Peyer's patch (tissue), 4 donors: ENCODE results near the gene ZNF528.

Experiments
- POLR2A ChIP-seq, 2 donors: fragments of 450-650 bp; IDR thresholded peaks; one replicate each; pipeline ENCODE4 v1.5.1; 2017; ENCODE audit warnings: antibody characterized with exemption in 2 of 2, mild to moderate bottlenecking in 2 of 2, moderate library complexity in 2 of 2
- TF ChIP-seq, protein P1 (sequence below), 6 experiments: fragments of 450-650 bp in 4 of 6; fragments of 200-600 bp in 2 of 6; sonication (generic) in 1 of 6; IDR thresholded peaks; one replicate each; pipeline ENCODE4 v1.5.1; 2017 to 2019; ENCODE audit warnings: antibody characterized with exemption in 6 of 6, mild to moderate bottlenecking in 3 of 6, moderate library complexity in 1 of 6

DNA sequence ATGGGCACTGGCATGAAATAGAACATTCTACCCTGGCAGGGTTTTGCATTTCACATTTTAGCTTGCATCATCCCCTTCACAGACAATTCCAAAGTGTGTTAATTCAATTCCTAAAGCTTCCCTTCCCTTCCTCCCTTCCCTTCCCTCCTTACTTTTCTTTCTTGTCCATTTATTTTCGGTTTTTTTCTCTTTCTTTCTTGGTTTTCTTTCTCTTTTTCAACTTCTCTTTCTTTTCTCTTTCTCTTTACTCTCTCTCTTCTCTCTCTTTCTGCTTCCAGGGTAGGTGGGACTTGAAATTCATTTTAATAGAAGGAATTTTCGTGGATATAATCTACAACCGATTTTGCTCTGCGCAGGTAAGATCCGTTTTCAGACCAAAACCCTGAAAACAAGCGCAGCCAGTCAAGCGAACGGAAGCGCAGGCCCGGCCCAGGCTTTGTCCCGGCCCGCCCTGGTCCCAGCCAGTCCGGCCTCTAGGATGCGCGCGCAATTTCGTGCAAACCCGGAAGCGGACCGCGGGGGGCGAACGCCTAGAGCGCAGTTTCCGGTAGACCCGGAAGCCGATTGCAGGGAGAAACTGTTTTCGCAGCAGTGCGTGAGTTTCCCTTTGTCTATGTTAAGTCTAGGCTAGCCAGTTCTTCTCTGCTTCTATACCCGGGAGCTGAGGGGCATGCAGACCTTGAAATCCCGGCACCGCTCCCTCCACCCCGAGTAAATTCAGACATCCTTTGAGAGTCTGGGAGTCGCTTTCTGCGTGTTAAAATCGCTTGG lies at the start of gene ZNF528:
- TF ChIP-seq, protein P1, sequence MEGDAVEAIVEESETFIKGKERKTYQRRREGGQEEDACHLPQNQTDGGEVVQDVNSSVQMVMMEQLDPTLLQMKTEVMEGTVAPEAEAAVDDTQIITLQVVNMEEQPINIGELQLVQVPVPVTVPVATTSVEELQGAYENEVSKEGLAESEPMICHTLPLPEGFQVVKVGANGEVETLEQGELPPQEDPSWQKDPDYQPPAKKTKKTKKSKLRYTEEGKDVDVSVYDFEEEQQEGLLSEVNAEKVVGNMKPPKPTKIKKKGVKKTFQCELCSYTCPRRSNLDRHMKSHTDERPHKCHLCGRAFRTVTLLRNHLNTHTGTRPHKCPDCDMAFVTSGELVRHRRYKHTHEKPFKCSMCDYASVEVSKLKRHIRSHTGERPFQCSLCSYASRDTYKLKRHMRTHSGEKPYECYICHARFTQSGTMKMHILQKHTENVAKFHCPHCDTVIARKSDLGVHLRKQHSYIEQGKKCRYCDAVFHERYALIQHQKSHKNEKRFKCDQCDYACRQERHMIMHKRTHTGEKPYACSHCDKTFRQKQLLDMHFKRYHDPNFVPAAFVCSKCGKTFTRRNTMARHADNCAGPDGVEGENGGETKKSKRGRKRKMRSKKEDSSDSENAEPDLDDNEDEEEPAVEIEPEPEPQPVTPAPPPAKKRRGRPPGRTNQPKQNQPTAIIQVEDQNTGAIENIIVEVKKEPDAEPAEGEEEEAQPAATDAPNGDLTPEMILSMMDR (IDR thresholded peaks at IDR 0.05), result no peak
- peak; percentile 45 to 48 for TF ChIP-seq POLR2A (IDR thresholded peaks at IDR 0.05)
